Measurements from ENCODE around the gene TBC1D13. TPM values are rescaled to one million over a fixed set of nuclear protein-coding genes. Genes with fewer than 3 reads are reported as not detected.

TBC1D13 gene
- total and polyA plus RNA-seq, 2 of the 13 experiments (the other 11 are each of a cell fraction or from before 2014, with no cell fraction given) = 17.9 to 19.7 TPM

DNA sequence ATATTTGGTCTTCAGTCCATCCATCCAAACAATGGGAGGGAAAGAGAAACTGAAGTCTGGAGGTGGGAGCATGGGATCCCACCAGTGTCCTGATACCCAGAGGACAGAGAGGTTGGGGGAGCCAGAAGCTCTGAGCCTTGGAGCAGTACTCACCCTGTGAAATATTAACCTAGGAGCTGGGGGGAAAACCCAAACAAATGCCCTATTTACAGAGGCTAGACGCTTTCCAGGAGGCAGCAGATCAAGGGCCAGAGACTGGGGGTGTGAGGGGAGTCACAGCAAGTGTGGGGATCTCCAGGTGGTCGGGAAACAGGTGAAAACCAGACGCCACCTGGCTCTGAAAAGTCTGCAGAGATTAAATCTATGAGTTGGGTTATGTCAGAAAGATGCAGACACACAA is 21.6 kb upstream of the TBC1D13 start (continued):
- no peak for TF ChIP-seq TCF12 (IDR thresholded peaks at IDR 0.05)
- TF ChIP-seq TCF12 (CRISPR knock-in tag; IDR thresholded peaks at IDR 0.05) = no peak
- TF ChIP-seq ZKSCAN8 (CRISPR knock-in tag; IDR thresholded peaks at IDR 0.05; ENCODE audit: borderline replicate concordance) = no peak
- TF ChIP-seq, protein P1, sequence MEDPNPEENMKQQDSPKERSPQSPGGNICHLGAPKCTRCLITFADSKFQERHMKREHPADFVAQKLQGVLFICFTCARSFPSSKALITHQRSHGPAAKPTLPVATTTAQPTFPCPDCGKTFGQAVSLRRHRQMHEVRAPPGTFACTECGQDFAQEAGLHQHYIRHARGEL (CRISPR knock-in tag; IDR thresholded peaks at IDR 0.05) = no peak
- no peak for TF ChIP-seq FOXA1 (IDR thresholded peaks at IDR 0.05)
- 0 out of 2 replicates have a peak, but pooled peaks have one; percentile 23 for TF ChIP-seq FOXA1 (CRISPR knock-in tag; IDR thresholded peaks at IDR 0.05)
- no peak for TF ChIP-seq RORA (CRISPR knock-in tag; IDR thresholded peaks at IDR 0.05)
- no peak for TF ChIP-seq CEBPB (IDR thresholded peaks at IDR 0.05; ENCODE audit: borderline replicate concordance, low read depth, low read length)
- no peak for TF ChIP-seq DNMT3B (CRISPR knock-in tag; conservative IDR thresholded peaks at IDR 0.05)
- no peak for TF ChIP-seq ZNF431 (CRISPR knock-in tag; IDR thresholded peaks at IDR 0.05; ENCODE audit: borderline replicate concordance, low read depth)
- TF ChIP-seq, protein P2, sequence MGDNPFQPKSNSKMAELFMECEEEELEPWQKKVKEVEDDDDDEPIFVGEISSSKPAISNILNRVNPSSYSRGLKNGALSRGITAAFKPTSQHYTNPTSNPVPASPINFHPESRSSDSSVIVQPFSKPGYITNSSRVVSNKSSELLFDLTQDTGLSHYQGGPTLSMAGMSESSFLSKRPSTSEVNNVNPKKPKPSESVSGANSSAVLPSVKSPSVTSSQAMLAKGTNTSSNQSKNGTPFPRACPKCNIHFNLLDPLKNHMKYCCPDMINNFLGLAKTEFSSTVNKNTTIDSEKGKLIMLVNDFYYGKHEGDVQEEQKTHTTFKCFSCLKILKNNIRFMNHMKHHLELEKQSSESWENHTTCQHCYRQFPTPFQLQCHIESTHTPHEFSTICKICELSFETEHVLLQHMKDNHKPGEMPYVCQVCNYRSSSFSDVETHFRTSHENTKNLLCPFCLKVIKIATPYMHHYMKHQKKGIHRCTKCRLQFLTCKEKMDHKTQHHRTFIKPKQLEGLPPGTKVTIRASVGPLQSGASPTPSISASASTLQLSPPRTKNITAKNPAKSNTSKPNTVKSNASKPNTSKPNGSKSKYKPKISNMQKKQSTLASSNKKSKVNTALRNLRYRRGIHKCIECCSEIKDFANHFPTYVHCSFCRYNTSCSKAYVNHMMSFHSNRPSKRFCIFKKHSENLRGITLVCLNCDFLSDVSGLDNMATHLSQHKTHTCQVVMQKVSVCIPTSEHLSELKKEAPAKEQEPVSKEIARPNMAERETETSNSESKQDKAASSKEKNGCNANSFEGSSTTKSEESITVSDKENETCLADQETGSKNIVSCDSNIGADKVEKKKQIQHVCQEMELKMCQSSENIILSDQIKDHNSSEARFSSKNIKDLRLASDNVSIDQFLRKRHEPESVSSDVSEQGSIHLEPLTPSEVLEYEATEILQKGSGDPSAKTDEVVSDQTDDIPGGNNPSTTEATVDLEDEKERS (CRISPR knock-in tag; IDR thresholded peaks at IDR 0.05) = no peak
- no peak for TF ChIP-seq ZNF577 (CRISPR knock-in tag; IDR thresholded peaks at IDR 0.05; ENCODE audit: borderline replicate concordance, low read depth)
- TF ChIP-seq ZNF317 (CRISPR knock-in tag; IDR thresholded peaks at IDR 0.05) = no peak
- no peak for TF ChIP-seq TAF1 (CRISPR knock-in tag; IDR thresholded peaks at IDR 0.05)
- TF ChIP-seq ZNF615 (CRISPR knock-in tag; IDR thresholded peaks at IDR 0.05; ENCODE audit: borderline replicate concordance) = no peak
- TF ChIP-seq KDM3A (CRISPR knock-in tag; IDR thresholded peaks at IDR 0.05; ENCODE audit: low read depth) = no peak
- TF ChIP-seq NCOA5 (CRISPR knock-in tag; IDR thresholded peaks at IDR 0.05) = no peak
- no peak for TF ChIP-seq ZNF296 (CRISPR knock-in tag; conservative IDR thresholded peaks at IDR 0.05)
- TF ChIP-seq POGK (CRISPR knock-in tag; conservative IDR thresholded peaks at IDR 0.05) = no peak
- peak; percentile 88 for TF ChIP-seq HNF1A (IDR thresholded peaks at IDR 0.05; ENCODE audit: low read depth)
- TF ChIP-seq HNF1A (CRISPR knock-in tag; IDR thresholded peaks at IDR 0.05; ENCODE audit: borderline replicate concordance) = peak; percentile 84; the same call in 1 of the 2 replicates
- no peak for TF ChIP-seq PLSCR1 (CRISPR knock-in tag; IDR thresholded peaks at IDR 0.05; ENCODE audit: borderline replicate concordance)
